ENCODE measurements around the gene PAX8. TPM values are rescaled to one million over a fixed set of nuclear protein-coding genes. Genes with fewer than 3 reads are reported as not detected.

PAX8 gene
- polyA plus RNA-seq, 1 donor, result 2.2 TPM

GRCh38 chr2:113264713-113265403, 13.9 kb downstream of the PAX8 start:
- no peak for DNase-seq

- no peak for DNase-seq
These were observed 15.2 kb downstream of the PAX8 start for GRCh38 chr2:113263546-113263945.

GRCh38 chr2:113260991-113261390, 17.7 kb downstream of the PAX8 start:
- no peak for DNase-seq

- DNase-seq, result no peak
These were observed 20.1 kb downstream of the PAX8 start for GRCh38 chr2:113258471-113259147.

GRCh38 chr2:113257516-113258264, 21.0 kb downstream of the PAX8 start:
- DNase-seq, result no peak

- DNase-seq, result no peak
These were observed 23.3 kb downstream of the PAX8 start for GRCh38 chr2:113255140-113256070.

- DNase-seq, result no peak
These were observed 25.3 kb downstream of the PAX8 start for GRCh38 chr2:113253453-113253852.

GRCh38 chr2:113252047-113252590, 26.6 kb downstream of the PAX8 start:
- DNase-seq, result no peak

- no peak for DNase-seq
These were observed 27.6 kb downstream of the PAX8 start for GRCh38 chr2:113251118-113251517.

- peak; percentile 72 for DNase-seq
These were observed 29.5 kb downstream of the PAX8 start for GRCh38 chr2:113248997-113249770.

- DNase-seq, result no peak
These were observed 32.1 kb downstream of the PAX8 start for GRCh38 chr2:113246606-113247005.

- DNase-seq, result no peak
These were observed 33.4 kb downstream of the PAX8 start for GRCh38 chr2:113245276-113245711.

GRCh38 chr2:113242327-113242726, 36.4 kb downstream of the PAX8 start:
- no peak for DNase-seq

GRCh38 chr2:113240915-113241911, 37.5 kb downstream of the PAX8 start:
- no peak for DNase-seq

GRCh38 chr2:113240150-113240914, 38.4 kb downstream of the PAX8 start:
- peak; percentile 90 for DNase-seq

GRCh38 chr2:113238871-113239839, 39.6 kb downstream of the PAX8 start:
- no peak for DNase-seq

- no peak for DNase-seq
These were observed 41.0 kb downstream of the PAX8 start for GRCh38 chr2:113237604-113238160.
